HG03108 (cell line): Measurements from ENCODE around the gene VIPAS39.

Experiments
- ATAC-seq: cut with Tn5 transposase; IDR thresholded peaks from one replicate; pipeline ENCODE4 v1.9.1; 2021; ENCODE audit warnings: moderate library complexity; ENCODE audit not compliant: unreplicated experiment

The VIPAS39 gene

GRCh38 chr14:77457522-77458248 is at the start of gene VIPAS39, which contains the start of gene AHSA1:
VIPAS39 (minus strand) TSS chr14:77457601; CDS start chr14:77454102, 3,499 bp downstream.
AHSA1 (plus strand) TSS chr14:77458093; CDS start chr14:77458190, 97 bp downstream.
- ATAC-seq, result peak; percentile 90

- ATAC-seq, result no peak
Observed at GRCh38 chr14:77505031-77505430, 47.6 kb upstream of the VIPAS39 start.

GRCh38 chr14:77503138-77503537 is 45.7 kb upstream of the VIPAS39 start:
- no peak for ATAC-seq

GRCh38 chr14:77502109-77502782 is 44.8 kb upstream of the VIPAS39 start:
- no peak for ATAC-seq

GRCh38 chr14:77498984-77499527 is 41.7 kb upstream of the VIPAS39 start:
- no peak for ATAC-seq

- peak; percentile 50 for ATAC-seq
Observed at GRCh38 chr14:77498120-77498979, 40.9 kb upstream of the VIPAS39 start, which contains the start of gene ISM2. ISM2 (minus strand) TSS chr14:77498816; CDS start chr14:77498793, 23 bp downstream.

GRCh38 chr14:77495334-77495733 is 37.9 kb upstream of the VIPAS39 start:
- no peak for ATAC-seq

GRCh38 chr14:77491056-77491455 is 33.7 kb upstream of the VIPAS39 start:
- no peak for ATAC-seq

- ATAC-seq, result no peak
Observed at GRCh38 chr14:77490347-77490986, 33.1 kb upstream of the VIPAS39 start.

- no peak for ATAC-seq
Observed at GRCh38 chr14:77489041-77489440, 31.6 kb upstream of the VIPAS39 start.

- ATAC-seq, result no peak
Observed at GRCh38 chr14:77488558-77488957, 31.2 kb upstream of the VIPAS39 start.

GRCh38 chr14:77485901-77486678 is 28.7 kb upstream of the VIPAS39 start:
- no peak for ATAC-seq

GRCh38 chr14:77485256-77485655 is 27.9 kb upstream of the VIPAS39 start:
- ATAC-seq, result no peak

GRCh38 chr14:77482422-77482821 is 25.0 kb upstream of the VIPAS39 start:
- ATAC-seq, result no peak

- ATAC-seq, result peak; percentile 86
Observed at GRCh38 chr14:77478796-77479195, 21.4 kb upstream of the VIPAS39 start.

GRCh38 chr14:77478029-77478428 is 20.6 kb upstream of the VIPAS39 start:
- no peak for ATAC-seq

- ATAC-seq, result no peak
Observed at GRCh38 chr14:77475432-77476115, 18.2 kb upstream of the VIPAS39 start.

GRCh38 chr14:77474479-77475177 is 17.2 kb upstream of the VIPAS39 start:
- no peak for ATAC-seq

- ATAC-seq, result no peak
Observed at GRCh38 chr14:77473921-77474320, 16.5 kb upstream of the VIPAS39 start.
